Ammon's horn (tissue), 1 donor: ENCODE measurements around the gene MINDY3.

Experiments
- DNase-seq: peaks from one replicate; pipeline ENCODE4 v3.0.0-alpha.2; 2016; ENCODE audit warnings: low spot score

The MINDY3 gene

DNA sequence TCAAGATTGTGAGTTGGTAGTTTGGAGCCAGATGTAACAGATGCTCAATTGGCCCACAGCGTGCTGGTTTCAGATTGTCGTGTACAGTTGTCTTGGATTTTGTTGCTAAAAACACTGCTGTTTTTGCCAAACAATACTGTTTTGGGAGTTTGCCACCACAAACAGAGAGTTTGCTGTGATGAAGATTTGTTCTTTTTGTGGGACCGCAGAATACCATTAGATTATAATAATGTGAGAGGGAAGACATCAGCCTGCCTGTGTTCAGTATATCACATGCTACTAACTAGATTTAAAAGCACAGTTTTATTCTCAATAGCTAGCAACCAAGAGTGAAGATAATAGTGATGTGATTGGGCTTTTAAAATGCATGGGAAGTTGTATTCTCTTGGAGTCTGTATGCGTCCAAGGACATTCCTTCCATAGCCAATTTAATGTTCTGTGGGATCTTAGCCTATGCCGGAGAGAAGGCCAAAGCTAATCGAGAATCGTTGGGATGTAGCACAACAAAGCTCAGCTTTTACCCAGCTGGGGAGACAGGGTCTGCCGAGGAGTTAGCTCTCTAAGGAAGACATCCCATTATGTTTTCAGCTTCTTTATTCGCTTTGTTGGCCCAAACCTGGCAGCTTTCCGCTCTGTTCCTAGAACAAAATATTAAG is 121.9 kb downstream of the MINDY3 start:
- peak; percentile 26 for DNase-seq

- no peak for DNase-seq
These were observed 122.7 kb downstream of the MINDY3 start for GRCh38 chr10:15737656-15738055.

- no peak for DNase-seq
These were observed 124.5 kb downstream of the MINDY3 start for GRCh38 chr10:15735763-15736162.

GRCh38 chr10:15730341-15730740 is 130.0 kb downstream of the MINDY3 start:
- no peak for DNase-seq

GRCh38 chr10:15729890-15730289 is 130.4 kb downstream of the MINDY3 start:
- no peak for DNase-seq
